ENCODE results near the gene PPP4R4.
"Not testable (repeated sequence)": the region's sequence is repeated elsewhere in the genome, so short reads cannot be mapped to it uniquely, and the experiment has no call there.

PPP4R4 gene

DNA sequence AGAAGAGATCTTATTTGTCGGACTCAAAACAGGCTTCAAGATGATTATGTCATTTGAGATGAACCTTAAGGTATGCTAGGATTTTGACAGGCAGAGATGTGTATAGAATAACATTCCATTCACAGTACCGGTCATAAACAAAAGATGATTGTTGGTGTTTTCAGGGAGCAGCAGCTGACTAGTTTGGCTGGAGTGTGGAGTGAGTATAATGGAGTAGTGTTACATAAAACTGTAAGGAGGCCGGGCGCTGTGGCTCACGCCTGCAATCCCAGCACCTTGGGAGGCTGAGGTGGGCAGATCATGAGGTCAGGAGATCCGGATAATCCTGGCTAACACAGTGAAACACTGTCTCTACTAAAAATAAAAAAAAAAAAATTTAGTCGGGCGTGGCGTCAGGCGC lies 95.0 kb downstream of the PPP4R4 start:
- no peak for DNase-seq (ENCODE audit: low read depth)
- TF ChIP-seq, protein P1, sequence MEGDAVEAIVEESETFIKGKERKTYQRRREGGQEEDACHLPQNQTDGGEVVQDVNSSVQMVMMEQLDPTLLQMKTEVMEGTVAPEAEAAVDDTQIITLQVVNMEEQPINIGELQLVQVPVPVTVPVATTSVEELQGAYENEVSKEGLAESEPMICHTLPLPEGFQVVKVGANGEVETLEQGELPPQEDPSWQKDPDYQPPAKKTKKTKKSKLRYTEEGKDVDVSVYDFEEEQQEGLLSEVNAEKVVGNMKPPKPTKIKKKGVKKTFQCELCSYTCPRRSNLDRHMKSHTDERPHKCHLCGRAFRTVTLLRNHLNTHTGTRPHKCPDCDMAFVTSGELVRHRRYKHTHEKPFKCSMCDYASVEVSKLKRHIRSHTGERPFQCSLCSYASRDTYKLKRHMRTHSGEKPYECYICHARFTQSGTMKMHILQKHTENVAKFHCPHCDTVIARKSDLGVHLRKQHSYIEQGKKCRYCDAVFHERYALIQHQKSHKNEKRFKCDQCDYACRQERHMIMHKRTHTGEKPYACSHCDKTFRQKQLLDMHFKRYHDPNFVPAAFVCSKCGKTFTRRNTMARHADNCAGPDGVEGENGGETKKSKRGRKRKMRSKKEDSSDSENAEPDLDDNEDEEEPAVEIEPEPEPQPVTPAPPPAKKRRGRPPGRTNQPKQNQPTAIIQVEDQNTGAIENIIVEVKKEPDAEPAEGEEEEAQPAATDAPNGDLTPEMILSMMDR (IDR thresholded peaks at IDR 0.05; ENCODE audit: low read depth, low read length, missing control alignments) = no peak
- no peak overlapping the region for H3K4me3 ChIP-seq (ENCODE audit: low read depth, low read length)

DNA sequence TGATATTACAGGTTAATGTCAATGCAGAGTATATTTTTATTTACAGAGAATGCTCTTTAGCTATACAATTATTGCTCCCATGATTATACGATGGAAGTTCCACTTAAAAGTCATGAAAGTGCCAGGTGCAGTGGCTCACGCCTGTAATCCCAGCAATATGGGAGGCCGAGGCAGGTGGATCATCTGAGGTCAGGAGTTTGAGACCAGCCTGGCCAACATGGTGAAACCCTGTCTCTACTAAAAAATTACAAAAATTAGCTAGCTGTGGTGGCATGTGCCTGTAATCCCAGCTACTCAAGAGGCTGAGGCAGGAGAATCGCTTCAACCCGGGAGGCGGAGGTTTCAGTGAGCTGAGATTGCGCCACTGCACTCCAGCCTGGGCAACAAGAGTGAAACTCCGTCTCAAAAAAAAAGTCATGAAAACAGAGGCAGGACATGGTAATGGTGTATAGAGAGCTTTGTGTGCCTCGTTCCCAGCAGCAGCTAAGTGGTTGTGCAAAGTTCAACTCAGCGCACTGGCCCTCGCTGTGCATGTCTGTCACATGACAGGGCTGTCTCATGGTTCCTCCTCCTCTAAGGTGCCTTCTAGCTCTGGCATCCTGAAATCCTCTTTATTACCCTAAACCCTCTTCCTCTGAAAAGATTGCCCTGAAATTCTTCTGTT lies 102.9 kb downstream of the PPP4R4 start:
- DNase-seq (ENCODE audit: low read depth) = not testable (repeated sequence)

DNA sequence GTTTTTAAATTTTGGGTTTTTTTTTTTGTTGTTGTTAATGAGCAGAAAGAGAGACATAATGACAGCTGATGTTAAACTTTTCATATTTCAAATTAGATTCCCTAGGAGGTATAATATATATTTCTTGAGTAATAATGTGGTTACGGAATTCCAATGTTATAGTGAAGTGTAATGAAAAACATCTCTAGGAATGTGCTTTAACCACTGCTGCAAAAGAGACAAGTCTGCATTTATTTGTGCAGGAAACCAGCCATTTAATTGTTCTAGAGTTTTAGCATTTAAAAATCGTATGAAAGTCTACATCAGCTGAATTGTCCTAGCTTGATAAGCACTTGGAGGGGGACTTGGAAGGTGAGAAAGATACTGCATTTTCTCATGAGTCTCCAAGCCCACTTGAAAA lies 104.6 kb downstream of the PPP4R4 start:
- TF ChIP-seq, protein P1 (IDR thresholded peaks at IDR 0.05; ENCODE audit: low read depth, low read length, missing control alignments) = no peak
- DNase-seq (ENCODE audit: low read depth) = no peak
- no peak overlapping the region for H3K4me3 ChIP-seq (ENCODE audit: low read depth, low read length)

More for the DNA sequence above, 102.9 kb downstream of the PPP4R4 start:
- not testable (repeated sequence) for H3K4me3 ChIP-seq (ENCODE audit: low read depth, low read length)

DNA sequence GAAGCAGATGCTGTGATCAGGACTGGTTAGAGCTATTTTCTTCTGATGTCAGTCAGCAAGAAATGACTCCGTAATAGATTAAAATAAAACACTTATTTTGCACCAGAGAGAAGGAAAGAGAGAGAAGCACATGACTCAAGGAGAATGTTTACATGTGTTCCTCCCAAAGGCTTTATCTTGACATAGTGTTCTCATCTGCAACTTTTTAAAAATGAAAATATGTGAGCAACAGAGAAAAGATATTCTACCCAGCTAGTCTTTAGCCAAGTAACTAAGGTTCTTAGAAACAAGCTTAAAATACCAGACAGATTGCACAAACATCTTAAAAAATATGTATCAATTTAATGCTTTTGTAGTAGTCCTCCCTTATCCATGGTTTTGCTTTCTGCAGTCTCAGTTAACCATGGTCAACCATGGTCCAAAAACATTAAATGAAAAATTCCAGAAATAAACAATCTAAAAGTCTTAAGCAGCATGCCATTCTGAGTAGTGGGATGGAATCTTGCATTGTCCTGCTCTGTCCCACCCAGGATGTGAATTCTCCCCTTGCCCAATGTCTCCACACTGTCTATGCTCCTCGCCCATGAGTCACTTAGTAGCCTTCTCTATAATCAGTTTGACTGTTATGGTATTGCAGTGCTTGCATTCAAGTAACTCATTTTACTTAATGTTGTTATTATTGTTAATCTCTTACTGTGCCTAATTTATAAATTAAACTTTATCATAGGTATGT lies 109.0 kb downstream of the PPP4R4 start:
- H3K4me3 ChIP-seq (ENCODE audit: low read depth, low read length) = no peak overlapping the region
- TF ChIP-seq, protein P1 (IDR thresholded peaks at IDR 0.05; ENCODE audit: low read depth, low read length, missing control alignments) = no peak
- DNase-seq (ENCODE audit: low read depth) = no peak

DNA sequence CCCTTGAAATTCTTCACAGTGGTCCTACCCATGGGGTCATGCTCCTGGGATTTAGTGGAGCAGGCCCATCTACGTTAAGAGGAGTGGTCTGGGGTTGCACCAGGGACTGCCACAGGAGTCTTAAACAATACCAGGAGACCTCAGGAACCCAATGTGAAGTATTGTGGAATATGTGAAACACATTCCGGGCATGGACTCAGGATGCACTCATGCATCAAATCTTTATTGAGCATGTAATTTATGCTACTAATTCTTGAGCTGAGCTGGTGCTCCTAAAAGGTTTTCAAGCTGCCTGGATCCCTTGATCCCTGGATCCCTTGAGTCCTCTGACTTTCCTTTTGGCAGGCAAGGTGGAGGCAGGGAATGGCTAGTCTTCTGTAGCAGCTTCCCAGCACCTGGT lies 110.1 kb downstream of the PPP4R4 start:
- TF ChIP-seq, protein P1 (IDR thresholded peaks at IDR 0.05; ENCODE audit: low read depth, low read length, missing control alignments) = no peak
- DNase-seq (ENCODE audit: low read depth) = no peak
- no peak overlapping the region for H3K4me3 ChIP-seq (ENCODE audit: low read depth, low read length)

DNA sequence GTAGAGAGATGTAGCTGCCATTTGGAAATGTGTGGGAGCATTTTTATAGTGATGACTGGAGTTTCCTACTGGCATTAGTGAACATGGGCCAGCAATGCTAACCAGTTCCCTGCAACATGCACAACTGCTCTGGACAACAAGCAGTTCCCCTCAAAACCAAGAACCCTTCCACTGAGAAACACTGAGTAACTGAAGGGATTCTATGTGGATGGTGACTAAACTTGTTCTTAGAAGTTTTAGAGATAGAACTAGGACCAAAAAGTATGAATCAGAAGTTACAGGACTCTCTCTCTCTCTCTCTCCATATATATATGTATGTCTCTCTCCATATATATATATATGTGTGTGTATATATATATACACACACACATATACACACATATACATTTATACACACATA lies 111.0 kb downstream of the PPP4R4 start:
- no peak for DNase-seq (ENCODE audit: low read depth)
- no peak overlapping the region for H3K4me3 ChIP-seq (ENCODE audit: low read depth, low read length)
- TF ChIP-seq, protein P1 (IDR thresholded peaks at IDR 0.05; ENCODE audit: low read depth, low read length, missing control alignments) = no peak

DNA sequence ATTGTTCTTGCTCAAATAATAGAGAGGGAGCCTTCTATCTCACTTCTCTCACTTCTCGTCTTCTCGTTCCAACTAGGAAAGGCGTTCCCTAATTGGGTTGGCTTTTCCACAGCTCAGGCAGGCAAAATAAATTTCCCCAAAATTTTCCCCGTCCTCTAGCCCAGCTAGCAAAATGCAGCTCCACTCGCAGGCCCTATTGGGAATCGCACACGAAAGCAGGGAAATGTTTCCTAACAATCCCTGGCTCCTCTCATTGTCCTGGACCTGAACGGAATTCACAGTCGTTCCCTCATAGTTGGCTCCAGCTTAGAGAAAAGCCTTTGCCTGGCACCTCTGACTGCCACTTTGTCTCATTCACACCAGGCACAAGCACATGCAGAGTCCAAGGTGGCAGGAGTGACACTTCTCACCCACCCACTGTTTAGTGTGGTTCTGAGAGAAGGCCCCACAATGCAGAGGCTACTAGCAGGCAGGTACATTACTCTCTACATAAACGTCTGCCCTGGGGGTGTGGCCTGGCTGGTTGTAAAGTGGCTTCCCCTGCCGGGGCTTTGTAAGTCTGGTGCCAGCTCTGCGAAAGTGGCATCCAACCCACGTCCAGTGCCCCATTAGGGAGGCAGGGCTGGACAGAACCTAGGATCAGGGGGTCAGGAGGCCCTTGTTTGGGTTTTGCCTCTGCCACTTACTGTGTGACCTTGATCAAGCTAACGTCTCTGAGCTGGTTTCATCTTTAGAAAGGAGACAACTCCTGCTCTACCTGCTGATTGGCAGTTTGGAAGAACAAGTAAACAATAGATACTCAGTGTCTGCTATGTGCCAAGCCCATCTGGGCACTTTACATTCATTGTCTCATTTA lies 114.7 kb downstream of the PPP4R4 start:
- H3K4me3 ChIP-seq (ENCODE audit: low read depth, low read length) = no peak overlapping the region
- no peak for DNase-seq (ENCODE audit: low read depth)
- TF ChIP-seq, protein P1 (IDR thresholded peaks at IDR 0.05; ENCODE audit: low read depth, low read length, missing control alignments) = no peak
